NCI-H524 (cell line): ENCODE measurements around the gene PSMD5.

Source experiments
- DNase-seq, 2 experiments: peaks; one replicate each; lab custom pipeline; 2025; lab: John Stamatoyannopoulos, UW

The PSMD5 gene

GRCh38 chr9:120875195-120875565 is 32.5 kb upstream of the PSMD5 start:
- DNase-seq, result peak in 1 of 2 experiments; percentile 23

GRCh38 chr9:120874226-120875194 is 31.8 kb upstream of the PSMD5 start:
- DNase-seq, result no peak

- no peak for DNase-seq
These were observed 30.8 kb upstream of the PSMD5 start for GRCh38 chr9:120873512-120873911.

- DNase-seq, result no peak
These were observed 30.2 kb upstream of the PSMD5 start for GRCh38 chr9:120872791-120873502.

- no peak for DNase-seq
These were observed 27.5 kb upstream of the PSMD5 start for GRCh38 chr9:120870206-120870605.

GRCh38 chr9:120869726-120870125 is 27.0 kb upstream of the PSMD5 start:
- DNase-seq, result no peak

- no peak for DNase-seq
These were observed 26.6 kb upstream of the PSMD5 start for GRCh38 chr9:120869360-120869687.

- no peak for DNase-seq
These were observed 26.1 kb upstream of the PSMD5 start for GRCh38 chr9:120868676-120869359.

GRCh38 chr9:120868339-120868675 is 25.6 kb upstream of the PSMD5 start:
- DNase-seq, result no peak

GRCh38 chr9:120867676-120868338 is 25.1 kb upstream of the PSMD5 start:
- no peak for DNase-seq

GRCh38 chr9:120866651-120867050 is 23.9 kb upstream of the PSMD5 start:
- DNase-seq, result no peak

GRCh38 chr9:120865809-120866208 is 23.1 kb upstream of the PSMD5 start:
- DNase-seq, result no peak

GRCh38 chr9:120865176-120865575 is 22.5 kb upstream of the PSMD5 start:
- no peak for DNase-seq

- no peak for DNase-seq
These were observed 22.0 kb upstream of the PSMD5 start for GRCh38 chr9:120864719-120865118.

- no peak for DNase-seq
These were observed 21.1 kb upstream of the PSMD5 start for GRCh38 chr9:120863833-120864232.

- DNase-seq, result no peak
These were observed 19.7 kb upstream of the PSMD5 start for GRCh38 chr9:120862452-120862851.

- DNase-seq, result no peak
These were observed 19.2 kb upstream of the PSMD5 start for GRCh38 chr9:120861935-120862334.

GRCh38 chr9:120860083-120860482 is 17.4 kb upstream of the PSMD5 start:
- DNase-seq, result no peak

- peak; percentile 92 to 98 for DNase-seq
These were observed 16.6 kb upstream of the PSMD5 start for GRCh38 chr9:120859361-120859760.

- DNase-seq, result no peak
These were observed 15.2 kb upstream of the PSMD5 start for GRCh38 chr9:120857902-120858301.

GRCh38 chr9:120857481-120857880 is 14.8 kb upstream of the PSMD5 start:
- no peak for DNase-seq

GRCh38 chr9:120856700-120857099 is 14.0 kb upstream of the PSMD5 start:
- peak; percentile 64 to 78 for DNase-seq
